ENCODE data around the gene TTC24.

DNA sequence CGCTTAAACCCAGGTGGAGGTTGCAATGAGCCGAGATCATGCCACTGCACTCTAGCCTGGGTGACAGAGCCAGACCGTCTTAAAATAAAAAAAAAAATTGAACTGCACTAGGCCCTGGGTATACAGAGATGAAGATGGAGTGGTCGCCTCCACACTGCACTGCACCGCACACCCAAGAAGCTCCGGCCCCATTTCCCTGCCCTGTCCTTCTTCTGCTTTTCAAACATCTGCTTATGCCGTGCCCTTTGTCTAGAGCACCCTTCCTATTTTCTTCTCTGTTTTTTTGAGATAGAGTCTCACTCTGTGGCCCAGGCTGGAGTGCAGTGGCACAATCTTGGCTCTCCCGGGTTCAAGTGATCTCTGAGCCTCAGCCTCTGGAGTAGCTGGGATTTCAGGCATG lies 24.6 kb upstream of the TTC24 start:
- TF ChIP-seq POLR2A (IDR thresholded peaks at IDR 0.05) (no peak), POLR2AphosphoS5 (IDR thresholded peaks at IDR 0.05) (no peak), EP300 (IDR thresholded peaks at IDR 0.05; ENCODE audit: low read depth) (no peak)
- TF ChIP-seq, protein P1, sequence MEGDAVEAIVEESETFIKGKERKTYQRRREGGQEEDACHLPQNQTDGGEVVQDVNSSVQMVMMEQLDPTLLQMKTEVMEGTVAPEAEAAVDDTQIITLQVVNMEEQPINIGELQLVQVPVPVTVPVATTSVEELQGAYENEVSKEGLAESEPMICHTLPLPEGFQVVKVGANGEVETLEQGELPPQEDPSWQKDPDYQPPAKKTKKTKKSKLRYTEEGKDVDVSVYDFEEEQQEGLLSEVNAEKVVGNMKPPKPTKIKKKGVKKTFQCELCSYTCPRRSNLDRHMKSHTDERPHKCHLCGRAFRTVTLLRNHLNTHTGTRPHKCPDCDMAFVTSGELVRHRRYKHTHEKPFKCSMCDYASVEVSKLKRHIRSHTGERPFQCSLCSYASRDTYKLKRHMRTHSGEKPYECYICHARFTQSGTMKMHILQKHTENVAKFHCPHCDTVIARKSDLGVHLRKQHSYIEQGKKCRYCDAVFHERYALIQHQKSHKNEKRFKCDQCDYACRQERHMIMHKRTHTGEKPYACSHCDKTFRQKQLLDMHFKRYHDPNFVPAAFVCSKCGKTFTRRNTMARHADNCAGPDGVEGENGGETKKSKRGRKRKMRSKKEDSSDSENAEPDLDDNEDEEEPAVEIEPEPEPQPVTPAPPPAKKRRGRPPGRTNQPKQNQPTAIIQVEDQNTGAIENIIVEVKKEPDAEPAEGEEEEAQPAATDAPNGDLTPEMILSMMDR (IDR thresholded peaks at IDR 0.05), result no peak
